A549 (cell line): ENCODE measurements around the gene ADSL.

Experiments
- CTCF ChIP-seq: fragments of >200 bp; sonication (Bioruptor Twin); formaldehyde crosslinking; IDR thresholded peaks from 3 replicates; pipeline ENCODE4 v1.5.1; 2016
- MYC ChIP-seq: IDR thresholded peaks from 2 replicates; pipeline ENCODE4 v1.6.1; 2012; ENCODE audit warnings: mild to moderate bottlenecking, inconsistent platforms, low read length, improper control_type of control experiment, borderline replicate concordance
- PHF8 ChIP-seq: fragments of 200-600 bp; sonication (generic); IDR thresholded peaks from 2 replicates; pipeline ENCODE4 v1.6.1; 2016; ENCODE audit warnings: low read depth, mild to moderate bottlenecking, antibody characterized with exemption, moderate library complexity, borderline replicate concordance

- TF ChIP-seq CTCF (no peak), MYC (no peak), PHF8 (no peak)
These were observed 13.9 kb upstream of the ADSL start for GRCh38 chr22:40332319-40332781.
